Neuronal stem cell (in vitro differentiated cells): ENCODE results near the gene LIN7B. TPM values are rescaled to one million over a fixed set of nuclear protein-coding genes. Genes with fewer than 3 reads are reported as not detected.
A peak's percentile ranks its signal among the peaks of the same experiment; 100 is the strongest.

Source experiments
- DNase-seq: peaks from one replicate; pipeline ENCODE4 v3.0.0-alpha.2; 2013; ENCODE audit warnings: low spot score
- H2AFZ ChIP-seq: one replicate; pipeline ENCODE4 v1.6.1; 2013; ENCODE audit warnings: mild to moderate bottlenecking, low read length, inconsistent platforms
- H2AK5ac ChIP-seq: 2 replicates; pipeline ENCODE4 v1.6.1; 2013; ENCODE audit warnings: low read depth, mild to moderate bottlenecking, inconsistent platforms, low read length, moderate library complexity, mixed read lengths
- H2BK120ac ChIP-seq: 2 replicates; pipeline ENCODE4 v1.6.1; 2013; ENCODE audit warnings: low read depth, mild to moderate bottlenecking, inconsistent platforms, low read length, moderate library complexity, mixed read lengths
- H2BK12ac ChIP-seq: one replicate; pipeline ENCODE4 v1.6.1; 2013; ENCODE audit warnings: low read length, inconsistent platforms
- H2BK15ac ChIP-seq: 2 replicates; pipeline ENCODE4 v1.6.1; 2013; ENCODE audit warnings: mild to moderate bottlenecking, low read length, inconsistent platforms, mixed read lengths
- H2BK5ac ChIP-seq: one replicate; pipeline ENCODE4 v1.6.1; 2013; ENCODE audit warnings: inconsistent platforms, mild to moderate bottlenecking, low read length, moderate library complexity
- H3K14ac ChIP-seq: one replicate; pipeline ENCODE4 v1.6.1; 2013; ENCODE audit warnings: low read length, inconsistent platforms
- H3K18ac ChIP-seq: 2 replicates; pipeline ENCODE4 v1.6.1; 2013; ENCODE audit warnings: low read length, inconsistent platforms
- H3K23ac ChIP-seq: 2 replicates; pipeline ENCODE4 v1.6.1; 2013; ENCODE audit warnings: low read depth, mild to moderate bottlenecking, mixed read lengths, low read length, inconsistent platforms; ENCODE audit not compliant: poor library complexity
- H3K27ac ChIP-seq: replicated peaks from 3 replicates; pipeline ENCODE4 v1.5.1; 2013; ENCODE audit warnings: low read length, inconsistent platforms
- H3K27me3 ChIP-seq, 3 experiments: 2 replicates each; pipeline ENCODE4 v1.6.1; 2013; ENCODE audit warnings: low read length in 3 of 3, mild to moderate bottlenecking in 2 of 3, inconsistent platforms in 1 of 3, low read depth in 1 of 3, mixed read lengths in 1 of 3, moderate library complexity in 1 of 3; ENCODE audit not compliant: control insufficient read depth in 3 of 3, insufficient read depth in 3 of 3
- H3K36me3 ChIP-seq, 2 donors: replicated peaks in 1 of 2; 2 replicates each; pipeline ENCODE4 v1.6.1; 2013; ENCODE audit warnings: low read length in 2 of 2; ENCODE audit not compliant: control insufficient read depth in 2 of 2, insufficient read depth in 2 of 2
- H3K4ac ChIP-seq: 2 replicates; pipeline ENCODE4 v1.6.1; 2013; ENCODE audit warnings: inconsistent platforms, mild to moderate bottlenecking, low read length, moderate library complexity
- H3K4me1 ChIP-seq, 2 donors: 1 replicate in 1 of 2; 2 replicates in 1 of 2; pipeline ENCODE4 v1.6.1; 2013; ENCODE audit warnings: low read length in 2 of 2, low read depth in 1 of 2; ENCODE audit not compliant: control insufficient read depth in 2 of 2, insufficient read depth in 1 of 2
- H3K4me2 ChIP-seq: one replicate; pipeline ENCODE4 v1.6.1; 2013; ENCODE audit warnings: mild to moderate bottlenecking, low read length, inconsistent platforms; ENCODE audit not compliant: insufficient read depth, poor library complexity, severe bottlenecking
- H3K4me3 ChIP-seq, 2 donors: 2 replicates each; pipeline ENCODE4 v1.5.1; 2013; ENCODE audit warnings: low read length in 2 of 2, mild to moderate bottlenecking in 2 of 2, inconsistent platforms in 1 of 2, moderate library complexity in 1 of 2
- H3K79me1 ChIP-seq: one replicate; pipeline ENCODE4 v1.6.1; 2013; ENCODE audit warnings: low read depth, mild to moderate bottlenecking, inconsistent platforms, low read length, moderate library complexity
- H3K9ac ChIP-seq: one replicate; pipeline ENCODE4 v1.6.1; 2013; ENCODE audit warnings: mild to moderate bottlenecking, low read depth, low read length, inconsistent platforms; ENCODE audit not compliant: poor library complexity
- H3K9me3 ChIP-seq, 2 donors: replicated peaks in 1 of 2; 2 replicates each; pipeline versions ENCODE3 to v1.6.1; 2013; ENCODE audit warnings: low read length in 2 of 2, mild to moderate bottlenecking in 2 of 2, inconsistent platforms in 1 of 2, low read depth in 1 of 2, mixed read lengths in 1 of 2, moderate library complexity in 1 of 2; ENCODE audit not compliant: control insufficient read depth in 2 of 2, insufficient read depth in 1 of 2
- H4K8ac ChIP-seq: one replicate; pipeline ENCODE4 v1.6.1; 2013; ENCODE audit warnings: low read depth, mild to moderate bottlenecking, inconsistent platforms, low read length, moderate library complexity
- H4K91ac ChIP-seq: one replicate; pipeline ENCODE4 v1.6.1; 2013; ENCODE audit warnings: low read length, low read depth, mild to moderate bottlenecking, inconsistent platforms; ENCODE audit not compliant: poor library complexity
- WGBS, 2 donors: extraction: QIAGEN DNeasy Blood & Tissue Kit; methylation state at CpG; one replicate each; pipeline ENCODE4 v1.1.7; 2013; ENCODE audit warnings: missing lambda C conversion rate in 2 of 2, mixed read lengths in 1 of 2; ENCODE audit not compliant: insufficient read length in 2 of 2, insufficient replicate concordance in 1 of 2; ENCODE audit errors: extremely low coverage in 2 of 2; 5-methylcytosine and 5-hydroxymethylcytosine counted together
- polyA plus RNA-seq, 2 experiments: library from polyadenylated mRNA; stranded (reverse); fragments of 200-250 nt; gene quantifications; one replicate each; pipeline ENCODE4 v1.2.3, GENCODE V29; 2013

Gene LIN7B
- polyA plus RNA-seq (2013, experiment 1 of 2), result 3.6 TPM
- polyA plus RNA-seq (2013, experiment 2 of 2), result 3.0 TPM

- no peak within 1 kb of the TSS for H4K8ac ChIP-seq
- peak; percentile 71 for DNase-seq
These were observed at the start of gene LIN7B for GRCh38 chr19:49113762-49114629. TSS of gene LIN7B (plus strand) at chr19:49114370. CDS start at chr19:49114405, 35 bp downstream.

GRCh38 chr19:49064768-49065611 lies 49.2 kb upstream of the LIN7B start, which contains the start of gene NTF4:
TSS of gene NTF4 (minus strand) at chr19:49064818. CDS start at chr19:49061997, 2,821 bp downstream.
- Histone ChIP-seq H3K4me1 (peaks cover 9 to 10% of the 10 kb centered on the region in 2 donors), H3K9me3 (peaks cover 4 to 8% of the 10 kb centered on the region in 2 donors), H3K18ac (peak within 1 kb of the TSS; percentile 91), H3K79me1 (no peaks in the 10 kb centered on the region), H3K23ac (peak within 1 kb of the TSS; percentile 75), H4K8ac (no peak within 1 kb of the TSS), H3K4me3 (peak within 1 kb of the TSS; percentile 34 to 69), H3K36me3 (no peaks in the 10 kb centered on the region), H2BK120ac (peak within 1 kb of the TSS; percentile 61), H2AFZ (peak within 1 kb of the TSS; percentile 93), H3K9ac (peak within 1 kb of the TSS; percentile 66), H3K4ac (peak within 1 kb of the TSS; percentile 23), H3K14ac (peak within 1 kb of the TSS; percentile 21), H3K4me2 (peak within 1 kb of the TSS; percentile 35), H3K27ac (no peak within 1 kb of the TSS), H3K27me3 (peaks cover 0 to 78% (median 29%) of the 10 kb centered on the region in 3 experiments), H2BK12ac (peak within 1 kb of the TSS; percentile 24), H2AK5ac (peak within 1 kb of the TSS; percentile 94), H2BK15ac (peak within 1 kb of the TSS; percentile 96), H4K91ac (no peak within 1 kb of the TSS), H2BK5ac (peak within 1 kb of the TSS; percentile 29)
- WGBS, 2 donors, result no CpG with 5 or more reads among the region's 53 CpGs
- DNase-seq, result peak; percentile 71

More at GRCh38 chr19:49113762-49114629, at the start of gene LIN7B:
- H3K4me2 ChIP-seq, result peak within 1 kb of the TSS; percentile 95
- no peaks in the 10 kb centered on the region for H3K9me3 ChIP-seq
- H3K79me1 ChIP-seq, result peaks cover 3% of the 10 kb centered on the region
- no peak within 1 kb of the TSS for H3K27ac ChIP-seq
- no peak within 1 kb of the TSS for H2BK12ac ChIP-seq
- no peak within 1 kb of the TSS for H3K4ac ChIP-seq
- H2AK5ac ChIP-seq, result peak within 1 kb of the TSS; percentile 1
- H3K23ac ChIP-seq, result peak within 1 kb of the TSS; percentile 85
- H3K4me3 ChIP-seq, result peak within 1 kb of the TSS; percentile 75 to 94
- no CpG with 5 or more reads among the region's 66 CpGs for WGBS, 2 donors
- H3K36me3 ChIP-seq, result peaks cover 7 to 10% of the 10 kb centered on the region in 2 donors
- H2BK5ac ChIP-seq, result peak within 1 kb of the TSS; percentile 94
- H4K91ac ChIP-seq, result no peak within 1 kb of the TSS
- peak within 1 kb of the TSS; percentile 71 for H3K14ac ChIP-seq
- H2BK120ac ChIP-seq, result no peak within 1 kb of the TSS
- peak within 1 kb of the TSS; percentile 37 for H2BK15ac ChIP-seq
- peak within 1 kb of the TSS; percentile 98 for H2AFZ ChIP-seq
- H3K27me3 ChIP-seq, result peaks cover 0 to 6% (median 0%) of the 10 kb centered on the region in 3 experiments
- H3K9ac ChIP-seq, result peak within 1 kb of the TSS; percentile 92
- peak within 1 kb of the TSS; percentile 94 for H3K18ac ChIP-seq
- H3K4me1 ChIP-seq, result peaks cover 11 to 13% of the 10 kb centered on the region in 2 donors

GRCh38 chr19:49065905-49066512 lies 48.2 kb upstream of the LIN7B start:
- Histone ChIP-seq H2BK12ac (no peak overlapping the region), H3K9me3 (peaks cover 4 to 15% of the 10 kb centered on the region in 2 donors), H3K23ac (peak overlapping the region; percentile 76), H3K27ac (no peak overlapping the region), H3K9ac (peak overlapping the region; percentile 25), H4K91ac (no peak overlapping the region), H2AK5ac (peak overlapping the region; percentile 21), H2BK120ac (no peak overlapping the region), H3K36me3 (no peaks in the 10 kb centered on the region), H2BK5ac (no peak overlapping the region), H2BK15ac (peak overlapping the region; percentile 54), H3K27me3 (peaks cover 0 to 78% (median 39%) of the 10 kb centered on the region in 3 experiments), H3K79me1 (no peaks in the 10 kb centered on the region), H3K4me3 (no peak overlapping the region), H3K4ac (no peak overlapping the region), H3K14ac (peak overlapping the region; percentile 11), H4K8ac (no peak overlapping the region), H2AFZ (no peak overlapping the region), H3K4me2 (no peak overlapping the region), H3K18ac (peak overlapping the region; percentile 79), H3K4me1 (peaks cover 9 to 10% of the 10 kb centered on the region in 2 donors)
- no peak for DNase-seq
- no CpG with 5 or more reads among the region's 13 CpGs for WGBS, 2 donors
